Left ventricle myocardium inferior (tissue), 1 donor: Measurements from ENCODE around the gene KANTR. TPM values are rescaled to one million over a fixed set of nuclear protein-coding genes. Genes with fewer than 3 reads are reported as not detected.

Experiments
- DNase-seq: peaks from one replicate; pipeline ENCODE4 v3.0.0-alpha.2; 2020
- H3K27ac ChIP-seq: fragments of 200-600 bp; replicated peaks from 2 replicates; pipeline ENCODE4 v1.8.0; 2021
- H3K27me3 ChIP-seq: fragments of 200-600 bp; 2 replicates; pipeline ENCODE4 v1.8.0; 2021; ENCODE audit warnings: low read depth
- H3K36me3 ChIP-seq: fragments of 200-600 bp; 2 replicates; pipeline ENCODE4 v1.8.0; 2021
- H3K4me1 ChIP-seq: fragments of 200-600 bp; 2 replicates; pipeline ENCODE4 v1.8.0; 2021
- H3K4me3 ChIP-seq: fragments of 200-600 bp; 2 replicates; pipeline ENCODE4 v1.8.0; 2021; ENCODE audit warnings: mild to moderate bottlenecking, moderate library complexity
- H3K9me3 ChIP-seq: fragments of 200-600 bp; replicated peaks from 2 replicates; pipeline ENCODE4 v1.8.0; 2021
- CTCF ChIP-seq: fragments of 200-600 bp; IDR thresholded peaks from 2 replicates; pipeline ENCODE4 v1.8.0; 2021; ENCODE audit warnings: antibody characterized with exemption, mild to moderate bottlenecking, borderline replicate concordance
- intact Hi-C: fragments of 100-400 bp; cut with micrococcal nuclease; formaldehyde crosslinking; loops from one replicate; pipeline ENCODE4 v1.11.0; 2022
- total RNA-seq: library from RNA; stranded (reverse); fragmentation: NEBNext Ultra II Directional; extraction: Animal tissue kit (Norgen Biotek cat#: 25700); gene quantifications from one replicate; pipeline ENCODE4 v1.2.1, GENCODE V29; 2021
- donor health status: DM: no; HTN: yes; CAD: no; lungs with severe emphysema.

KANTR gene
- total RNA-seq, 1 donor from 2014 or later, result 5.0 TPM

- intact Hi-C loops, result no loop called here
- no peak for TF ChIP-seq CTCF
- Histone ChIP-seq H3K4me3 (no peak overlapping the region), H3K36me3 (no peaks in the 10 kb centered on the region), H3K27ac (no peak overlapping the region), H3K4me1 (no peaks in the 10 kb centered on the region), H3K27me3 (peaks cover 2% of the 10 kb centered on the region), H3K9me3 (no peaks in the 10 kb centered on the region)
- no peak for DNase-seq
These were observed 43.1 kb upstream of the KANTR start for GRCh38 chrX:53050841-53051240.

- no peaks in the 10 kb centered on the region for H3K9me3 ChIP-seq
- DNase-seq, result no peak
- no peaks in the 10 kb centered on the region for H3K27me3 ChIP-seq
- no peak for TF ChIP-seq CTCF
- no peaks in the 10 kb centered on the region for H3K36me3 ChIP-seq
- H3K27ac ChIP-seq, result no peak overlapping the region
- intact Hi-C loops, result no loop called here
- no peak overlapping the region for H3K4me3 ChIP-seq
- H3K4me1 ChIP-seq, result no peaks in the 10 kb centered on the region
These were observed 38.6 kb upstream of the KANTR start for GRCh38 chrX:53055244-53055849.

GRCh38 chrX:53056292-53056691 lies 37.6 kb upstream of the KANTR start:
- intact Hi-C loops, result no loop called here
- Histone ChIP-seq H3K9me3 (no peaks in the 10 kb centered on the region), H3K36me3 (no peaks in the 10 kb centered on the region), H3K4me3 (no peak overlapping the region), H3K27me3 (no peaks in the 10 kb centered on the region), H3K4me1 (no peaks in the 10 kb centered on the region), H3K27ac (no peak overlapping the region)
- DNase-seq, result no peak
- no peak for TF ChIP-seq CTCF

- Histone ChIP-seq H3K4me1 (no peaks in the 10 kb centered on the region), H3K4me3 (no peak overlapping the region), H3K9me3 (no peaks in the 10 kb centered on the region), H3K27me3 (no peaks in the 10 kb centered on the region), H3K27ac (no peak overlapping the region), H3K36me3 (no peaks in the 10 kb centered on the region)
- intact Hi-C loops, result no loop called here
- DNase-seq, result no peak
- TF ChIP-seq CTCF, result no peak
These were observed 28.8 kb upstream of the KANTR start for GRCh38 chrX:53065104-53065503.

- Histone ChIP-seq H3K4me3 (no peak overlapping the region), H3K4me1 (no peaks in the 10 kb centered on the region), H3K9me3 (no peaks in the 10 kb centered on the region), H3K36me3 (no peaks in the 10 kb centered on the region), H3K27ac (no peak overlapping the region), H3K27me3 (no peaks in the 10 kb centered on the region)
- no peak for TF ChIP-seq CTCF
- DNase-seq, result no peak
- intact Hi-C loops, result no loop called here
These were observed 22.9 kb upstream of the KANTR start for GRCh38 chrX:53071064-53071463.
